GM12872 (cell line): ENCODE results near the gene NTN3.

Experiments used
- CTCF ChIP-seq: IDR thresholded peaks from 3 replicates; pipeline ENCODE4 v1.5.1; 2011; ENCODE audit warnings: low read depth, mild to moderate bottlenecking, low read length, moderate library complexity; ENCODE audit not compliant: insufficient read depth

The NTN3 gene

GRCh38 chr16:2519711-2520080 lies 48.6 kb downstream of the NTN3 start:
- no peak for TF ChIP-seq CTCF

GRCh38 chr16:2520097-2520783 lies 49.1 kb downstream of the NTN3 start, which contains the start of gene AMDHD2:
Gene AMDHD2, plus strand, starts transcription at chr16:2520371. Its CDS starts 88 bp downstream, at chr16:2520459.
- TF ChIP-seq CTCF = no peak

GRCh38 chr16:2520784-2521531 lies 49.9 kb downstream of the NTN3 start:
- no peak for TF ChIP-seq CTCF
